A549 treated with RU486 at 1 μM for 4 hours (cell line): Measurements from ENCODE around the gene PSMD1. TPM values are rescaled to one million over a fixed set of nuclear protein-coding genes. Genes with fewer than 3 reads are reported as not detected.

Experiments
- total RNA-seq: library from RNA; stranded (reverse); fragments of 200-300 nt; extraction: Qiagen RNA extraction; gene quantifications from 5 replicates; pipeline ENCODE4 v1.2.3, GENCODE V29; 2022; ENCODE audit warnings: low read depth

The PSMD1 gene
- total RNA-seq = 111 to 140 TPM (median 117 TPM) in 5 replicates

DNA sequence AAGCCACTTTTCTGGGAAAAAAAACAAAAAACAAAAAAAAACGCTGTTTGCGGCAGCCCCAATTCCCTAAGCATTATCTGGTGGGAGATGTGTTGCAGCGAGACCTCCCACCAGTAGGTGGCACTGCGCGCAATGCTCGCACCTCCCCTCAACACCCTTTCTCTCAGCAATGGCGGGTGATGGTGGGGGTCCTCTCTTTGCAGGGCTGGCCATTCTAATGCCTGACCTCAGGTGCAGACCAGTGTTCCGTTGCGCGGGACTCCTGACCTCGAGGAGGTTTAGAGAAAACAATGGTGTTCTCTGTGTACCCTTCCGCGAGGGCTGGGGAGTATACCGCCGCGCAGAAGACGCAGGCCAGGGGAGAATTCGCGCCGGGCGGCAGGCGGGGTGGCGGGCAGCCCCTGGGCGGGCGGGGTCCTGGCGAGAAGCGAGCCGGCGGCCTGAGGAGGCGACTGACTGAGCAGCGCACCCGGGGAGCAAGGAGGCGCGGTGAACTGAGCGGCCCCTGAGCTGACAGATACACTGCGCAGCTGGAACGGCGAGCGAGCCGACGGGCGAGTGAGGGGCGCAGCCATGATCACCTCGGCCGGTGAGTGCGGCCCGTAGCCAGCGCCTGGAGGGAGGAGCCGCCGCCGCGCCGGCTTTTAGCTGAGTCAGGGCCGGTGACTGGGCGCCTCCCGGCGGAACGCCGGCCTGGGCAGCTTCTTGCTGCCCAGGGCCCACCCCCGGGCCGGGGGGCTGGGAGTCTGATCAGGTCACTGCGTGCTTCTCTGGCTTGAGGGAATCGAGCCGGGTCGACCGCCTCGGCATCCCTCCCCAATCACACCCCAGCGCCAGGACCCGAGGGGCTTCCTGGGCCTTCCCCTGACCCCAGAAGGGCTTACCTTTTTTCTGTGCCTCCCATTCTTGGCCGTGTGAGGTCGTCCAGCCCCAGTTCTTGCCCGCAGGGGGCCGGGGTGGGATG is at the start of gene PSMD1:
TSS of gene PSMD1 (plus strand) at position 415 of the 964 bp plus-strand sequence. CDS start at position 574, 159 bp downstream.

DNA sequence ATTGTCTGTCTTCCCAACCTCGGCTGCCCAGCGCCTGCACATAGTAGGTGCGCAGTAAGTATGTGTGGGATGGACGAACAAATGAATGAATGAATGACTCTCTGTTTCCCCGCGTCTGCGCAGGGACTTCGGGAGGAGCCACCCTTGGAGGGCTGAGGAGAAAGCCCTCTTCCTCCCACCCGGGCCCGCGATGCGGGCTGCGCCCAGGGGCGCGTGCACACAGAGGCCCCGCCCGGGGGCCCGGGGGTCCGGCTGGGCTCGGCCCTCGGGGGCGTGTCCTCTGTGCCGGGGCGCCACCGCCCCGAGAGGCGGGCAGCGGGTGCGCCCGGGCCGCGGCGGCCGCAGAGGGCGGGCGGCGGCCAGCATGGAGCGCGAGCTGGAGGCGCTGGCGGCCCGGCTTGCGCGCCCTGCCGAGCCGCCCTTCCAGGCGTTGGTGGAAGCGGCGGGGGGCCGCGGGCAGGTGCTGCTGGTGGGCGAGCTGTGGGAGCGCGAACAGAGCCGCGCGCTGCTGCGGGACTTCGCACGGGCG is 19.4 kb upstream of the PSMD1 start, which contains the start of gene C2orf72:
TSS of gene C2orf72 (plus strand) at position 322 of the 529 bp plus-strand sequence. CDS start at position 365, 43 bp downstream.

DNA sequence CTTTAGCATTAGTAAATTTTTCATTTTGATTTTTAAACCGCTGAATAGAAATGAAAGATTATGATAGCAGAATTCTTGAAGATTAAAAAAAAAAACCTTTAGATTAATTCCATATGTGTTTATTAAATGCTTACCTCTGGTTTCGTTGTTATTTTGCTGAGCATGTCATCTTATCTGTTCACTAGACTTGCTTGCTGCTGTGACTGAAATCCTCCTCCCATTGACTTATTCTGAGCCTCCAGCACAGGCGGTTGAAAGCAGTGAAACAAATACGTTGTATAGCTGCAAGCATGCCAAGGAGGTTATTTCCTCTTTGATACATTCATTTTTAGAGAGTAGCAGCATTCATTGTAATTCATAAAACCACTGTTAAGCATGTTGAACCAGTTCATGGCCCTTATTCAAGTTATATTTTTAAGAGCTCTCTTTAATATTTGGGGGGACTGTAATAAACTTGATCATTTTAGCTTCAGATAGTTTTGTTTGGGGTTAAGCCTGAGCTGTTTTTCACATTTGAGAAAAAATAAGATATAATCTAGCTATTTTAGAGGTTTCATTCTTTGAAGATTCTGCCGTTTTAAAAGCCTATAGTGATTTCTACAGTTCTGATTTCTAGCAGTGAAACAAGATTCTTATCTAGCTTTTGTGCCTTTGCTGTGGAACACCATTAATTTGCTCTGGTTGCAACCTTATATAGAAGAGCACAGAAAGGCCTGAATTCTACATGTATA is 68.3 kb downstream of the PSMD1 start, which contains the start of gene HTR2B:
TSS of gene HTR2B (minus strand) at position 205 of the 731 bp plus-strand sequence. CDS start 1,278 bp downstream, outside the sequence.

DNA sequence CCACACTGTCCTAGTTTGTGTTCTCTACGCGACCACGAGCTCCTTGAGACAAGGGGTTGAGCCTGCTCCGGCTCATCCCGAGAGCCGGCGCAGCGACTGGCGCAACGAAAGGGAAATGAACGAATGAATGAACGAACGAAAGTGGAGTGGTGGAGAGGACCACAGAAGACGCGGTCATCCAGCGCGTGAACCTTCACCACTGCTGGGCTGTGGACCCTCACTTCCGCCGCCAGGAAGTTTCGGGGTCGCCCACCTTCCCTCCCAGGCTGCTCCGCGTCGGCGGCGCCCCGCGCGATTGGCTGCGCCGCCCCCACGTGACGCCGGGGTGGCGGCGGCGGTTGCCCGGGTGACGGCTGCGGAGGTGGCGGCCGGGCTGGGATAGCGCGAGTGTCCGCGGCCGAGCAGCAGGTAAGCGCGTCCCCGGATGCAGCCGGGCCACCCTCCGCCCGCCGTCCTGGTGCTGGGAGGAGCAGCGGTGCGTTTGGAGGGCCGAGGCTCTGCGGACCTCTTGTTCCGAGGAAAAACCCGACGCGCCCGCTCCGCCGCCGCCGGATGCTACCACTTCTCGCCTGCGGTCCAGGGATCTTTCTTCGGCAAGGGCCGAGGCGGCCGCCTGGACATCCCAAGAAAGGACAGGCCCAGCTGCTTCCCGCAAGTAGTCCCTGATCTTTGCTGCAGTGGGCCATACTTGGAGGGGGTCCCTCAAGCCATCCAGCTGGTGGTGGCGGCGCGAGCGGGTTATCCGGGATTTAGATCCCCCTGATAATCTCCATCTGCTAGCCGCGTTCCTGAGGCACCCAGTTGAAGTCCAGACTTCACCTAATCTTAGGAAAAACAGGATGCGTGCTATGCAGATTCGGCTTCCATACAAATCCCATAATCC is 141.9 kb downstream of the PSMD1 start, which contains the start of gene ARMC9:
TSS of gene ARMC9 (plus strand) at position 341 of the 883 bp plus-strand sequence. CDS start 7,608 bp downstream, outside the sequence.

Other genes with a start within 250 kb of the PSMD1 start
- 65.1 to 81.6 TPM (median 78.0 TPM) in 5 replicates for gene ITM2C, start 191.9 kb upstream of the PSMD1 start, total RNA-seq
- gene GPR55, start 131.6 kb upstream of the PSMD1 start, total RNA-seq = not detected in 5 replicates
- not detected in 5 replicates for gene SPATA3, start 60.7 kb upstream of the PSMD1 start, total RNA-seq
- gene C2orf72, start 19.3 kb upstream of the PSMD1 start, total RNA-seq = 5.6 to 9.3 TPM (median 5.6 TPM) in 5 replicates
- gene HTR2B, start 68.2 kb downstream of the PSMD1 start, total RNA-seq = 0.06 to 0.11 TPM (median 0.06 TPM) in 3 of 5 replicates, not detected in the others
- 13.3 to 16.7 TPM (median 15.8 TPM) in 5 replicates for gene ARMC9, start 141.8 kb downstream of the PSMD1 start, total RNA-seq